A549 (cell line): ENCODE measurements around the gene SRM. TPM values are rescaled to one million over a fixed set of nuclear protein-coding genes. Genes with fewer than 3 reads are reported as not detected.

Source experiments
- ATAC-seq, 2 experiments: fragments of 200-7000 bp in 1 of 2; fragments of >200 bp in 1 of 2; cut with Nextera tagmentation in 1 of 2; cut with Tn5 transposase in 1 of 2; 3 replicates each; pipeline versions ENCODE4 v1.8.0 to v1.9.1; 2018 to 2020; ENCODE audit warnings: mild to moderate bottlenecking in 1 of 2, moderate library complexity in 1 of 2
- CTCF ChIA-PET: fragments of 300-600 bp; sonication (Branson Sonifier 250); formaldehyde crosslinking; extraction: SDS; loops from one replicate; lab custom pipeline; 2021; ENCODE audit warnings: antibody characterized with exemption, inconsistent platforms; lab: Yijun Ruan, JAX
- POLR2A ChIA-PET: fragments of 350-600 bp; formaldehyde crosslinking; extraction: SDS; loops from one replicate; lab custom pipeline; 2021; ENCODE audit warnings: antibody characterized with exemption, inconsistent platforms; lab: Yijun Ruan, JAX
- DNase-seq, 2 experiments: peaks; one replicate each; pipeline versions ENCODE4 v3.0.0 to v3.0.0-alpha.2; 2011 to 2016; ENCODE audit warnings: low read depth in 1 of 2, low spot score in 1 of 2
- FAIRE-seq: peaks from 2 replicates; lab custom pipeline; 2011; peaks lifted over from hg19 to GRCh38; lab: Jason Lieb, UNC
- H3K27ac ChIP-seq, 2 experiments: fragments of >200 bp; sonication (Bioruptor Twin); formaldehyde crosslinking; 3 replicates each; pipeline ENCODE4 v1.5.1; 2016 to 2017
- H3K4me1 ChIP-seq: fragments of >200 bp; sonication (Bioruptor Twin); formaldehyde crosslinking; 3 replicates; pipeline ENCODE4 v1.6.1; 2016
- H3K4me2 ChIP-seq: fragments of >200 bp; sonication (Bioruptor Twin); formaldehyde crosslinking; 3 replicates; pipeline ENCODE4 v1.6.1; 2016
- H3K4me3 ChIP-seq: fragments of >200 bp; sonication (Bioruptor Twin); formaldehyde crosslinking; 3 replicates; pipeline ENCODE4 v1.5.1; 2016
- H3K9me3 ChIP-seq: fragments of >200 bp; sonication (Bioruptor Twin); formaldehyde crosslinking; 3 replicates; pipeline ENCODE4 v1.6.1; 2016
- BHLHE40 ChIP-seq: IDR thresholded peaks from 2 replicates; pipeline ENCODE4 v1.6.1; 2012; ENCODE audit warnings: low read depth, low read length, inconsistent platforms
- CBX8 ChIP-seq: fragments of 200-600 bp; sonication (generic); IDR thresholded peaks from 2 replicates; pipeline ENCODE4 v1.6.1; 2016
- CEBPB ChIP-seq, 2 experiments: fragments of >200 bp in 1 of 2; sonication (Bioruptor Twin) in 1 of 2; formaldehyde crosslinking in 1 of 2; IDR thresholded peaks; 2 replicates each; pipeline ENCODE4 v1.6.1; 2012 to 2016
- EHF ChIP-seq: fragments of 250-450 bp; sonication (Bioruptor Pico); IDR thresholded peaks from 2 replicates; pipeline ENCODE4 v1.5.0; 2020; ENCODE audit warnings: mild to moderate bottlenecking
- EP300 ChIP-seq, 2 experiments: fragments of >200 bp; sonication (Bioruptor Twin); formaldehyde crosslinking; IDR thresholded peaks; 2 replicates in 1 of 2; 3 replicates in 1 of 2; pipeline ENCODE4 v1.6.1; 2016 to 2017
- HOXB13 ChIP-seq: fragments of 250-450 bp; sonication (Bioruptor Pico); IDR thresholded peaks from 2 replicates; pipeline ENCODE4 v1.5.0; 2020; ENCODE audit warnings: low read depth, mild to moderate bottlenecking, moderate library complexity
- HOXB5 ChIP-seq: fragments of 250-450 bp; sonication (Bioruptor Pico); IDR thresholded peaks from 2 replicates; pipeline ENCODE4 v1.5.0; 2020; ENCODE audit warnings: mild to moderate bottlenecking, moderate library complexity
- MAFK ChIP-seq: fragments of 450-650 bp; IDR thresholded peaks from 2 replicates; pipeline ENCODE4 v1.6.1; 2014; ENCODE audit not compliant: partially characterized antibody
- POLR2A ChIP-seq: IDR thresholded peaks from 2 replicates; pipeline ENCODE4 v1.6.1; 2012; ENCODE audit warnings: mild to moderate bottlenecking, low read length
- RCOR1 ChIP-seq: fragments of 150-350 bp; IDR thresholded peaks from 2 replicates; pipeline ENCODE4 v1.6.1; 2014; ENCODE audit warnings: antibody characterized with exemption, low read length, low read depth
- RNF2 ChIP-seq: fragments of 200-600 bp; sonication (generic); IDR thresholded peaks from 2 replicates; pipeline ENCODE4 v1.6.1; 2016; ENCODE audit warnings: low read depth, mild to moderate bottlenecking, antibody characterized with exemption, moderate library complexity, borderline replicate concordance
- SREBF2 ChIP-seq: fragments of 450-650 bp; IDR thresholded peaks from 2 replicates; pipeline ENCODE4 v1.6.1; 2014; ENCODE audit warnings: mild to moderate bottlenecking, moderate library complexity
- TP53 ChIP-seq: fragments of 250-450 bp; sonication (Bioruptor Pico); IDR thresholded peaks from 2 replicates; pipeline ENCODE4 v1.5.0; 2021; ENCODE audit warnings: mild to moderate bottlenecking, moderate library complexity
- ZFP36 ChIP-seq: fragments of 450-650 bp; IDR thresholded peaks from 2 replicates; pipeline ENCODE4 v1.6.1; 2014; ENCODE audit warnings: borderline replicate concordance; ENCODE audit not compliant: partially characterized antibody
- ZNF302 ChIP-seq: fragments of 250-450 bp; sonication (Bioruptor Pico); IDR thresholded peaks from 2 replicates; pipeline ENCODE4 v1.9.0; 2021; ENCODE audit warnings: inconsistent platforms, mild to moderate bottlenecking, moderate library complexity
- ZSCAN20 ChIP-seq: fragments of 250-450 bp; sonication (Bioruptor Pico); IDR thresholded peaks from 2 replicates; pipeline ENCODE4 v1.8.0; 2022; ENCODE audit warnings: mild to moderate bottlenecking, moderate library complexity
- WGBS: methylation state at CpG from one replicate; pipeline ENCODE4 v1.1.6; 2017; ENCODE audit errors: missing lambda C conversion rate; 5-methylcytosine and 5-hydroxymethylcytosine counted together
- polyA plus RNA-seq, 4 experiments: library from polyadenylated mRNA; depleted of rRNA in 3 of 4; stranded (reverse); fragments of >200 nt; fragmentation: RNase III in 1 of 4; extraction: RNeasy Plus Mini Kit Qiagen cat#74134 plus additional on column Dnase treatment in 1 of 4; gene quantifications; 2 replicates in 3 of 4; 3 replicates in 1 of 4; pipeline ENCODE4 v1.2.3, GENCODE V29; 2011 to 2017
- TF ChIP-seq, protein P1 (sequence below): fragments of 250-450 bp; sonication (Bioruptor Pico); IDR thresholded peaks from 2 replicates; pipeline ENCODE4 v1.5.0; 2020; ENCODE audit warnings: low read depth, mild to moderate bottlenecking, moderate library complexity
- TF ChIP-seq, protein P2 (sequence below): IDR thresholded peaks from 2 replicates; pipeline ENCODE4 v1.6.1; 2012
- TF ChIP-seq, protein P3 (sequence below): fragments of 150-350 bp; IDR thresholded peaks from 2 replicates; pipeline ENCODE4 v1.6.1; 2014; ENCODE audit warnings: low read depth, mild to moderate bottlenecking, low read length
- TF ChIP-seq, protein P4 (sequence below): fragments of 450-650 bp; IDR thresholded peaks from 2 replicates; pipeline ENCODE4 v1.6.1; 2014; ENCODE audit warnings: antibody characterized with exemption

The SRM gene
- polyA plus RNA-seq, 2 of the 4 experiments (the other 2 are of a cell fraction), result 30.8 to 87.8 TPM

DNA sequence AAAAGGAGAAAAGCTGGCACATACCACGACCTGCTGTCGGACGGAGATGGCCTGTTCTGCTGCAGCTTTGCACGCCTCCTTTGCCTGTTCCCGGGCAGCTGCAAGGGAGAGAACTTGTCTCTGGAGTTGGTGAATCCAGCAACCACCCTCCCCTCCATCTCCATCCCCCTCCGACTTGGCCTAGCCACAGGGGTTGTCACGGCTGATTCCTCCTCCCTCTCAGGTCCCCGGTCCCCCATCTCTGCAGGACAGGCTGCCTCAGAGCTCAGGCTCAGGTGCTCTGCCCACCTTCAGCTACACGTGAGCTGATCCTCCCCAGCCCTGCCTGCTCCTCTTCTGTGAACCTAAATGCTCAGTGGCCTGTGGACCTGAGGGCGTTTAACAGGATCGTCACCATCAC is 11.1 kb upstream of the SRM start:
- WGBS, result 91% methylated on average over 11 of the region's 11 CpGs
- H3K27ac ChIP-seq, result no peak overlapping the region
- CTCF ChIA-PET, result interaction anchor here (0.8 to 2.0 kb wide), 3 partner anchors 19 to 45 kb away, joined by 3 to 7 read pairs (median 5); no protein-coding TSS in a partner anchor
- no peaks in the 10 kb centered on the region for H3K4me1 ChIP-seq
- no peak for FAIRE-seq
- H3K4me2 ChIP-seq, result no peak overlapping the region
- no peak for TF ChIP-seq ZSCAN20 (CRISPR knock-in tag)
- TF ChIP-seq, protein P1, sequence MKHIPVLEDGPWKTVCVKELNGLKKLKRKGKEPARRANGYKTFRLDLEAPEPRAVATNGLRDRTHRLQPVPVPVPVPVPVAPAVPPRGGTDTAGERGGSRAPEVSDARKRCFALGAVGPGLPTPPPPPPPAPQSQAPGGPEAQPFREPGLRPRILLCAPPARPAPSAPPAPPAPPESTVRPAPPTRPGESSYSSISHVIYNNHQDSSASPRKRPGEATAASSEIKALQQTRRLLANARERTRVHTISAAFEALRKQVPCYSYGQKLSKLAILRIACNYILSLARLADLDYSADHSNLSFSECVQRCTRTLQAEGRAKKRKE (CRISPR knock-in tag), result no peak
- TF ChIP-seq RNF2, result no peak
- no peak for TF ChIP-seq EHF
- no peak for TF ChIP-seq MAFK
- TF ChIP-seq, protein P2, sequence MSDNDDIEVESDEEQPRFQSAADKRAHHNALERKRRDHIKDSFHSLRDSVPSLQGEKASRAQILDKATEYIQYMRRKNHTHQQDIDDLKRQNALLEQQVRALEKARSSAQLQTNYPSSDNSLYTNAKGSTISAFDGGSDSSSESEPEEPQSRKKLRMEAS, result no peak
- TF ChIP-seq SREBF2, result no peak
- no peak for TF ChIP-seq CEBPB (IDR thresholded peaks at IDR 0.05)
- TF ChIP-seq, protein P3, sequence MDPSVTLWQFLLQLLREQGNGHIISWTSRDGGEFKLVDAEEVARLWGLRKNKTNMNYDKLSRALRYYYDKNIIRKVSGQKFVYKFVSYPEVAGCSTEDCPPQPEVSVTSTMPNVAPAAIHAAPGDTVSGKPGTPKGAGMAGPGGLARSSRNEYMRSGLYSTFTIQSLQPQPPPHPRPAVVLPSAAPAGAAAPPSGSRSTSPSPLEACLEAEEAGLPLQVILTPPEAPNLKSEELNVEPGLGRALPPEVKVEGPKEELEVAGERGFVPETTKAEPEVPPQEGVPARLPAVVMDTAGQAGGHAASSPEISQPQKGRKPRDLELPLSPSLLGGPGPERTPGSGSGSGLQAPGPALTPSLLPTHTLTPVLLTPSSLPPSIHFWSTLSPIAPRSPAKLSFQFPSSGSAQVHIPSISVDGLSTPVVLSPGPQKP, result no peak
- TF ChIP-seq HOXB13 (CRISPR knock-in tag), result no peak
- TF ChIP-seq ZNF302 (CRISPR knock-in tag), result no peak
- TF ChIP-seq BHLHE40, result no peak
- no peak for TF ChIP-seq ZFP36
- no peak for TF ChIP-seq RCOR1
- TF ChIP-seq, all 56 proteins: peak for 0
- DNase-seq, result no peak
- no peak overlapping the region for H3K4me3 ChIP-seq
- POLR2A ChIA-PET, result no interaction called here
- no peak for ATAC-seq
- H3K9me3 ChIP-seq, result no peaks in the 10 kb centered on the region

DNA sequence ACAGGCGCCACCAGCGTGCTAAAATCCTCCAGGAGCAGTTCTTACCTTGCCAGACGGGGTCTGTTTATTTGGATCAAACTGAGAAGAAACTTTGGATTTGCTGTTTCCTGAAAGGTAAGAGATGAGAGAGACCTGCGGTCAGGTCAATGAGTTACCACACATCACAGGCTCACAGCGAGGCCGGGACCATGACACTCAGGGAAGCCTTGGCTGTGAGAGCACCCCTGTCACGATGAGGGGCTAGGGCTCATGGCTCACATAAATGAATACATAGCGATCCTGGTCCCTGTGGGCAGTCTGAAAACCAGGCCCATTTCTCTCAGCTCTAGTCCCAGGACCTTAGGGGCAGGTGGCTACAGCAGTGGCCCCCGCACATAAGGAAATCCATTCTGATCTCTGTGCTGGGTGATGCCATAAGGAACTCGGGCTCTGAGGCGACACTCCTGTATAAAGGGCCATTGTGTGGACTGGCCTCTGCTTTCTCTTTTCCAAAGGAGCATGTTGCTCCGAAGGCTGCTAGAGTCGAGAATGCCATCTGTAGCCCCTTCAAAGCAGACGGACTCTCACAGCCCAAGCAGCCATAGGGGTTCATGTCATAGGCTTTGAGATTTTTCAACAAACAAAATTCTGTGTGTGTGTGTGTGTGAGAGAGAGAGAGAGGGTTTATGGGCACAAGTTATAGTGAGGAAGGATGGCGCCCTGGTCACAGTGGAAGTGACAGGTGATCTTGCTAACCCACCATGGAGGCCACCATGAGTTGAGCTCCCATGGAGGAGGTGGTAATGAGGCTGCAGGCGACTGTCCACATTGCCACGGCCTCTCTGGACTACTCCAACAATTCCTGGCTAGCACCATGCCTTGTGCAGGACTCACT is 9.0 kb upstream of the SRM start:
- ChIA-PET CTCF (interaction anchor here (0.6 to 1.0 kb wide), 2 partner anchors 32 to 127 kb away, joined by 3 to 4 read pairs; no protein-coding TSS in a partner anchor), POLR2A (interaction anchor here (1.0 kb wide), 2 partner anchors 9 to 31 kb away, joined by 3 read pairs; partner anchors contain the start of genes EXOSC10 and SRM)
- H3K4me3 ChIP-seq, result no peak overlapping the region
- no peak for ATAC-seq
- DNase-seq, result no peak
- H3K27ac ChIP-seq, result no peak overlapping the region
- WGBS, result 92% methylated on average over 15 of the region's 17 CpGs
- FAIRE-seq, result no peak
- TF ChIP-seq, protein P4, sequence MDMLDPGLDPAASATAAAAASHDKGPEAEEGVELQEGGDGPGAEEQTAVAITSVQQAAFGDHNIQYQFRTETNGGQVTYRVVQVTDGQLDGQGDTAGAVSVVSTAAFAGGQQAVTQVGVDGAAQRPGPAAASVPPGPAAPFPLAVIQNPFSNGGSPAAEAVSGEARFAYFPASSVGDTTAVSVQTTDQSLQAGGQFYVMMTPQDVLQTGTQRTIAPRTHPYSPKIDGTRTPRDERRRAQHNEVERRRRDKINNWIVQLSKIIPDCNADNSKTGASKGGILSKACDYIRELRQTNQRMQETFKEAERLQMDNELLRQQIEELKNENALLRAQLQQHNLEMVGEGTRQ, result no peak
- TF ChIP-seq CBX8, result no peak
- TF ChIP-seq ZNF302 (CRISPR knock-in tag), result no peak
- no peak for TF ChIP-seq POLR2A
- TF ChIP-seq MAFK, result no peak
- no peak for TF ChIP-seq EP300 (IDR thresholded peaks at IDR 0.05)
- TF ChIP-seq, protein P1 (CRISPR knock-in tag), result no peak
- no peak for TF ChIP-seq RNF2
- no peak for TF ChIP-seq HOXB5 (CRISPR knock-in tag)
- no peak for TF ChIP-seq TP53 (CRISPR knock-in tag)
- TF ChIP-seq EHF, result no peak
- TF ChIP-seq, all 56 proteins: peak for 0
- H3K4me1 ChIP-seq, result no peaks in the 10 kb centered on the region
- no peak overlapping the region for H3K4me2 ChIP-seq
- H3K9me3 ChIP-seq, result no peaks in the 10 kb centered on the region
